Muscle layer of duodenum (tissue), 2 donors: ENCODE data around the gene TMEM183A.
"Not testable (repeated sequence)": the region's sequence is repeated elsewhere in the genome, so short reads cannot be mapped to it uniquely, and the experiment has no call there.

ENCODE experiments used
- H3K27ac ChIP-seq: one replicate; pipeline ENCODE4 v1.7.0; 2013; ENCODE audit warnings: mild to moderate bottlenecking, low read length
- H3K27me3 ChIP-seq: one replicate; pipeline ENCODE4 v1.7.0; 2013; ENCODE audit warnings: low read depth, mild to moderate bottlenecking, control low read depth, low read length
- H3K36me3 ChIP-seq, 2 donors: one replicate each; pipeline ENCODE4 v1.7.0; 2013; ENCODE audit warnings: low read length in 2 of 2, control low read depth in 1 of 2, mild to moderate bottlenecking in 1 of 2; ENCODE audit not compliant: insufficient read depth in 2 of 2, control insufficient read depth in 1 of 2
- H3K4me1 ChIP-seq, 2 donors: one replicate each; pipeline ENCODE4 v1.7.0; 2013; ENCODE audit warnings: low read length in 2 of 2, mild to moderate bottlenecking in 2 of 2, control low read depth in 1 of 2, moderate library complexity in 1 of 2; ENCODE audit not compliant: insufficient read depth in 2 of 2, control insufficient read depth in 1 of 2
- H3K4me3 ChIP-seq, 2 donors: one replicate each; pipeline ENCODE4 v1.7.0; 2013; ENCODE audit warnings: low read length in 2 of 2, low read depth in 1 of 2, mild to moderate bottlenecking in 1 of 2
- H3K9me3 ChIP-seq, 2 donors: one replicate each; pipeline ENCODE4 v1.7.0; 2013; ENCODE audit warnings: low read length in 2 of 2, control low read depth in 1 of 2, mild to moderate bottlenecking in 1 of 2; ENCODE audit not compliant: control insufficient read depth in 1 of 2
- donor health status: healthy.

Gene TMEM183A

GRCh38 chr1:202968351-202968750, 38.8 kb upstream of the TMEM183A start:
- Histone ChIP-seq H3K4me1 (peaks cover 11% of the 10 kb centered on the region in 2 donors), H3K27me3 (no peaks in the 10 kb centered on the region), H3K4me3 (peak overlapping the region; percentile 80 to 87)

GRCh38 chr1:202968895-202969295, 38.3 kb upstream of the TMEM183A start:
- no peak overlapping the region for H3K27ac ChIP-seq
- no peak overlapping the region for H3K4me3 ChIP-seq
- H3K27me3 ChIP-seq = no peaks in the 10 kb centered on the region
- peaks cover 5 to 11% of the 10 kb centered on the region in 2 donors for H3K36me3 ChIP-seq
- peaks cover 11% of the 10 kb centered on the region in 2 donors for H3K4me1 ChIP-seq
- no peaks in the 10 kb centered on the region for H3K9me3 ChIP-seq

More at GRCh38 chr1:202968351-202968750, 38.8 kb upstream of the TMEM183A start:
- Histone ChIP-seq H3K36me3 (peaks cover 10 to 14% of the 10 kb centered on the region in 2 donors), H3K27ac (peak overlapping the region; percentile 56), H3K9me3 (no peaks in the 10 kb centered on the region)

GRCh38 chr1:202972046-202972445, 35.1 kb upstream of the TMEM183A start:
- Histone ChIP-seq H3K27ac (no peak overlapping the region), H3K9me3 (no peaks in the 10 kb centered on the region), H3K27me3 (no peaks in the 10 kb centered on the region), H3K36me3 (no peaks in the 10 kb centered on the region), H3K4me1 (peaks cover 4 to 7% of the 10 kb centered on the region in 2 donors), H3K4me3 (no peak overlapping the region)

GRCh38 chr1:202974856-202975255, 32.3 kb upstream of the TMEM183A start:
- Histone ChIP-seq H3K27me3 (no peaks in the 10 kb centered on the region), H3K27ac (no peak overlapping the region), H3K4me3 (no peak overlapping the region), H3K9me3 (no peaks in the 10 kb centered on the region), H3K4me1 (no peaks in the 10 kb centered on the region), H3K36me3 (no peaks in the 10 kb centered on the region)

- H3K27me3 ChIP-seq = no peaks in the 10 kb centered on the region
- H3K9me3 ChIP-seq = no peaks in the 10 kb centered on the region
- H3K27ac ChIP-seq = no peak overlapping the region
- no peak overlapping the region for H3K4me3 ChIP-seq
- H3K36me3 ChIP-seq = no peaks in the 10 kb centered on the region
- H3K4me1 ChIP-seq = no peaks in the 10 kb centered on the region
These were observed 30.5 kb upstream of the TMEM183A start for GRCh38 chr1:202976633-202977032.

- no peaks in the 10 kb centered on the region for H3K36me3 ChIP-seq
- H3K4me3 ChIP-seq = no peak overlapping the region
- H3K27me3 ChIP-seq = no peaks in the 10 kb centered on the region
- H3K9me3 ChIP-seq = no peaks in the 10 kb centered on the region
- H3K27ac ChIP-seq = no peak overlapping the region
- no peaks in the 10 kb centered on the region for H3K4me1 ChIP-seq
These were observed 27.7 kb upstream of the TMEM183A start for GRCh38 chr1:202979459-202979858.

GRCh38 chr1:202981939-202982338, 25.2 kb upstream of the TMEM183A start:
- no peaks in the 10 kb centered on the region for H3K27me3 ChIP-seq
- no peaks in the 10 kb centered on the region for H3K36me3 ChIP-seq
- H3K4me3 ChIP-seq = no peak overlapping the region
- H3K4me1 ChIP-seq = no peaks in the 10 kb centered on the region
- H3K9me3 ChIP-seq = no peaks in the 10 kb centered on the region
- no peak overlapping the region for H3K27ac ChIP-seq

GRCh38 chr1:202982715-202983430, 24.3 kb upstream of the TMEM183A start:
- no peaks in the 10 kb centered on the region for H3K4me1 ChIP-seq
- no peaks in the 10 kb centered on the region for H3K9me3 ChIP-seq
- no peaks in the 10 kb centered on the region for H3K27me3 ChIP-seq
- H3K36me3 ChIP-seq = no peaks in the 10 kb centered on the region
- no peak overlapping the region for H3K27ac ChIP-seq
- H3K4me3 ChIP-seq = no peak overlapping the region

- H3K36me3 ChIP-seq, H3K9me3 ChIP-seq, H3K4me3 ChIP-seq, H3K27ac ChIP-seq, H3K4me1 ChIP-seq, H3K27me3 ChIP-seq: not testable (repeated sequence)
These were observed 21.1 kb upstream of the TMEM183A start for GRCh38 chr1:202986120-202986519.

GRCh38 chr1:202987255-202987654, 19.9 kb upstream of the TMEM183A start:
- Histone ChIP-seq H3K27ac (no peak overlapping the region), H3K4me1 (no peaks in the 10 kb centered on the region), H3K4me3 (no peak overlapping the region), H3K36me3 (no peaks in the 10 kb centered on the region), H3K9me3 (no peaks in the 10 kb centered on the region), H3K27me3 (no peaks in the 10 kb centered on the region)

- no peaks in the 10 kb centered on the region for H3K9me3 ChIP-seq
- H3K27me3 ChIP-seq = no peaks in the 10 kb centered on the region
- H3K4me3 ChIP-seq = no peak overlapping the region
- no peak overlapping the region for H3K27ac ChIP-seq
- no peaks in the 10 kb centered on the region for H3K36me3 ChIP-seq
- no peaks in the 10 kb centered on the region for H3K4me1 ChIP-seq
These were observed 19.1 kb upstream of the TMEM183A start for GRCh38 chr1:202987922-202988583.
